IMR-90 (cell line): ENCODE data around the gene COPS4. TPM values are rescaled to one million over a fixed set of nuclear protein-coding genes. Genes with fewer than 3 reads are reported as not detected.

Experiments used
- ATAC-seq: fragments of 200-7000 bp; cut with Tn5 transposase; 2 replicates; pipeline ENCODE4 v1.9.1; 2020; ENCODE audit warnings: low read depth, mild to moderate bottlenecking, moderate library complexity
- BruUV-seq: library from RNA; stranded (reverse); fragments of 400-500 nt; replicated peaks from 2 replicates; lab custom pipeline; 2021; lab: Mats Ljungman, UMichigan
- CTCF ChIA-PET: fragments of 300-600 bp; formaldehyde crosslinking; extraction: SDS; loops from one replicate; lab custom pipeline; 2021; ENCODE audit warnings: antibody characterized with exemption; lab: Yijun Ruan, JAX
- POLR2A ChIA-PET: fragments of 300-600 bp; sonication (Branson Sonifier 250); formaldehyde crosslinking; loops from one replicate; lab custom pipeline; 2022; ENCODE audit warnings: antibody characterized with exemption; ENCODE audit not compliant: unreplicated experiment; lab: Charles Lee
- DNase-seq: peaks from one replicate; pipeline ENCODE4 v3.0.0; 2013
- H2AFZ ChIP-seq: replicated peaks from 2 replicates; pipeline ENCODE3; 2013; ENCODE audit warnings: low read length, mild to moderate bottlenecking; ENCODE audit not compliant: poor library complexity
- H2AK5ac ChIP-seq: 2 replicates; pipeline ENCODE4 v1.6.1; 2013; ENCODE audit warnings: low read depth, low read length, inconsistent platforms
- H2AK9ac ChIP-seq: replicated peaks from 2 replicates; pipeline ENCODE3; 2013; ENCODE audit warnings: mild to moderate bottlenecking, low read depth, low read length, moderate library complexity; ENCODE audit not compliant: poor library complexity
- H2BK120ac ChIP-seq: 2 replicates; pipeline ENCODE4 v1.6.1; 2013; ENCODE audit warnings: low read depth, low read length, inconsistent platforms
- H2BK15ac ChIP-seq: 3 replicates; pipeline ENCODE4 v1.6.1; 2013; ENCODE audit warnings: low read depth, low read length, inconsistent platforms
- H2BK20ac ChIP-seq: 2 replicates; pipeline ENCODE4 v1.6.1; 2013; ENCODE audit warnings: low read depth, mild to moderate bottlenecking, inconsistent platforms, low read length, moderate library complexity
- H2BK5ac ChIP-seq: 2 replicates; pipeline ENCODE4 v1.6.1; 2013; ENCODE audit warnings: mild to moderate bottlenecking, low read depth, low read length, inconsistent platforms; ENCODE audit not compliant: poor library complexity, severe bottlenecking
- H3K14ac ChIP-seq: replicated peaks from 2 replicates; pipeline ENCODE4 v1.6.1; 2013; ENCODE audit warnings: low read depth, low read length, inconsistent platforms
- H3K18ac ChIP-seq: 2 replicates; pipeline ENCODE4 v1.6.1; 2013; ENCODE audit warnings: low read depth, low read length, control low read depth
- H3K23ac ChIP-seq: 2 replicates; pipeline ENCODE4 v1.6.1; 2013; ENCODE audit warnings: low read depth, low read length, inconsistent platforms
- H3K27ac ChIP-seq: 2 replicates; pipeline ENCODE4 v1.5.1; 2013; ENCODE audit warnings: mild to moderate bottlenecking, control low read depth, low read length; ENCODE audit not compliant: insufficient read depth
- H3K27me3 ChIP-seq: 2 replicates; pipeline ENCODE4 v1.6.1; 2013; ENCODE audit warnings: low read length; ENCODE audit not compliant: control insufficient read depth, insufficient read depth
- H3K36me3 ChIP-seq: 2 replicates; pipeline ENCODE4 v1.6.1; 2013; ENCODE audit warnings: low read length, mixed read lengths; ENCODE audit not compliant: control insufficient read depth, insufficient read depth
- H3K4ac ChIP-seq: 2 replicates; pipeline ENCODE4 v1.6.1; 2013; ENCODE audit warnings: low read depth, low read length, inconsistent platforms
- H3K4me1 ChIP-seq: 2 replicates; pipeline ENCODE4 v1.6.1; 2013; ENCODE audit warnings: low read length, mixed read lengths; ENCODE audit not compliant: control insufficient read depth, insufficient read depth
- H3K4me2 ChIP-seq: 2 replicates; pipeline ENCODE4 v1.6.1; 2013; ENCODE audit warnings: low read depth, mild to moderate bottlenecking, control low read depth, low read length, moderate library complexity
- H3K4me3 ChIP-seq: 2 replicates; pipeline ENCODE4 v1.5.1; 2013; ENCODE audit warnings: low read depth, mild to moderate bottlenecking, control low read depth, low read length, moderate library complexity; ENCODE audit not compliant: insufficient read depth
- H3K56ac ChIP-seq: 2 replicates; pipeline ENCODE4 v1.6.1; 2013; ENCODE audit warnings: low read length, inconsistent platforms; ENCODE audit not compliant: insufficient read depth; ENCODE audit errors: extremely low read depth
- H3K79me1 ChIP-seq, 2 experiments: 2 replicates each; pipeline ENCODE4 v1.6.1; 2013; ENCODE audit warnings: low read length in 2 of 2, inconsistent platforms in 1 of 2, low read depth in 1 of 2
- H3K9ac ChIP-seq: 2 replicates; pipeline ENCODE4 v1.6.1; 2013; ENCODE audit warnings: low read depth, low read length, control low read depth
- H3K9me1 ChIP-seq: 2 replicates; pipeline ENCODE4 v1.6.1; 2013; ENCODE audit warnings: low read length, inconsistent platforms; ENCODE audit not compliant: insufficient read depth
- H3K9me3 ChIP-seq: 2 replicates; pipeline ENCODE4 v1.6.1; 2013; ENCODE audit warnings: low read length; ENCODE audit not compliant: control insufficient read depth, insufficient read depth
- H4K20me1 ChIP-seq: 2 replicates; pipeline ENCODE4 v1.6.1; 2013; ENCODE audit warnings: low read length, inconsistent platforms; ENCODE audit not compliant: insufficient read depth
- H4K5ac ChIP-seq: 2 replicates; pipeline ENCODE4 v1.6.1; 2013; ENCODE audit warnings: mild to moderate bottlenecking, low read depth, low read length, control low read depth
- H4K8ac ChIP-seq, 2 experiments: 2 replicates each; pipeline ENCODE4 v1.6.1; 2013; ENCODE audit warnings: low read depth in 2 of 2, low read length in 2 of 2, control low read depth in 1 of 2, inconsistent platforms in 1 of 2
- H4K91ac ChIP-seq: 2 replicates; pipeline ENCODE4 v1.6.1; 2013; ENCODE audit warnings: low read depth, low read length, inconsistent platforms; ENCODE audit not compliant: insufficient read depth
- MAZ ChIP-seq: IDR thresholded peaks from 2 replicates; pipeline ENCODE4 v1.6.1; 2012; ENCODE audit warnings: low read depth, mild to moderate bottlenecking, low read length, improper control_type of control experiment, moderate library complexity, borderline replicate concordance
- SMC3 ChIP-seq: fragments of 150-350 bp; IDR thresholded peaks from 2 replicates; pipeline ENCODE4 v1.6.1; 2016; ENCODE audit warnings: low read depth, mild to moderate bottlenecking, antibody characterized with exemption, low read length, moderate library complexity
- WGBS, 2 experiments: methylation state at CpG; one replicate each; pipeline versions ENCODE4 v1.1.5 to v1.1.7; 2013; ENCODE audit warnings: missing lambda C conversion rate in 2 of 2; ENCODE audit not compliant: insufficient read length in 1 of 2; ENCODE audit errors: extremely low coverage in 2 of 2; 5-methylcytosine and 5-hydroxymethylcytosine counted together
- dilution Hi-C: fragments of 300-500 bp; cut with HindIII; formaldehyde crosslinking; loops from one replicate; pipeline ENCODE4 v1.14.3; 2018; ENCODE audit warnings: low sequenced_read_pairs; ENCODE audit not compliant: unreplicated experiment
- in situ Hi-C: fragments of 300-500 bp; cut with MboI; formaldehyde crosslinking; loops from 3 replicates; pipeline ENCODE4 v1.14.3; 2019; ENCODE audit warnings: low sequenced_read_pairs, inconsistent platforms, mixed read lengths
- intact Hi-C: fragments of 100-400 bp; cut with micrococcal nuclease; formaldehyde crosslinking; loops from 2 replicates; pipeline ENCODE4 v1.10.0; 2022
- polyA plus RNA-seq, 3 experiments: library from polyadenylated mRNA; depleted of rRNA; stranded (reverse); fragments of >200 nt; gene quantifications; 2 replicates each; pipeline ENCODE4 v1.2.3, GENCODE V29; 2012; ENCODE audit warnings: low replicate concordance in 1 of 3
- total RNA-seq: library from RNA; depleted of rRNA; stranded (reverse); fragments of >200 nt; gene quantifications from 2 replicates; pipeline ENCODE4 v1.2.3, GENCODE V29; 2012

Gene COPS4
- total and polyA plus RNA-seq, 2 of the 4 experiments (the other 2 are of a cell fraction) = 40.1 to 115 TPM

GRCh38 chr4:82989575-82990429 lies 45.2 kb upstream of the COPS4 start:
- H3K4me3 ChIP-seq = peak overlapping the region; percentile 2; the same call in 1 of the 2 replicates
- dilution Hi-C loops (no loop called here), in situ Hi-C loops (no loop called here), intact Hi-C loops (loop anchor here (1.0 to 5.0 kb wide), 2 partner anchors 20 to 48 kb away; partner anchors contain the start of gene LIN54)
- DNase-seq (peak; percentile 31), ATAC-seq (peak; percentile 33)
- no TSS peak for BruUV-seq
- peak overlapping the region; percentile 89; the same call in 2 of the 3 replicates for H2BK15ac ChIP-seq
- peak overlapping the region; percentile 93 for H3K18ac ChIP-seq
- peak overlapping the region; percentile 70 for H2AK9ac ChIP-seq
- peak overlapping the region; percentile 95 for H3K23ac ChIP-seq
- H3K4me1 ChIP-seq = peaks cover 11% of the 10 kb centered on the region
- H2AK5ac ChIP-seq = peak overlapping the region; percentile 89
- H3K9me1 ChIP-seq = peaks cover 7% of the 10 kb centered on the region
- no peaks in the 10 kb centered on the region for H4K20me1 ChIP-seq
- H3K9ac ChIP-seq = peak overlapping the region; percentile 37; the same call in 1 of the 2 replicates
- H3K27me3 ChIP-seq = no peaks in the 10 kb centered on the region
- H3K36me3 ChIP-seq = no peaks in the 10 kb centered on the region
- no CpG with 5 or more reads among the region's 2 CpGs for WGBS, 2 experiments
- H3K14ac ChIP-seq = peak overlapping the region; percentile 92
- CTCF ChIA-PET = no interaction called here
- H3K56ac ChIP-seq = 0 out of 2 replicates have a peak overlapping the region, but pooled peaks have one; percentile 35
- H3K4me2 ChIP-seq = peak overlapping the region; percentile 95
- H3K9me3 ChIP-seq = no peaks in the 10 kb centered on the region
- H4K91ac ChIP-seq = peak overlapping the region; percentile 86
- H4K5ac ChIP-seq = peak overlapping the region; percentile 54
- peak overlapping the region; percentile 56 for H2AFZ ChIP-seq
- H3K79me1 ChIP-seq = peaks cover 19 to 41% of the 10 kb centered on the region in 2 experiments
- peak overlapping the region; percentile 92 for H2BK120ac ChIP-seq
- peak overlapping the region; percentile 62; the same call in 1 of the 2 replicates for H3K27ac ChIP-seq
- H2BK5ac ChIP-seq = peak overlapping the region; percentile 67
- POLR2A ChIA-PET = no interaction called here
- no peak for TF ChIP-seq SMC3
- 0 out of 2 replicates have a peak, but pooled peaks have one; percentile 6 for TF ChIP-seq MAZ
- peak overlapping the region; percentile 94 for H3K4ac ChIP-seq
- peak overlapping the region; percentile 74 to 89; a peak in 3 of 4 replicates for H4K8ac ChIP-seq
- peak overlapping the region; percentile 89 for H2BK20ac ChIP-seq
